ENCODE results near the gene NFATC2. TPM values are rescaled to one million over a fixed set of nuclear protein-coding genes. Genes with fewer than 3 reads are reported as not detected.

NFATC2 gene
- total RNA-seq, 1 donor from 2014 or later: 46.0 TPM

DNA sequence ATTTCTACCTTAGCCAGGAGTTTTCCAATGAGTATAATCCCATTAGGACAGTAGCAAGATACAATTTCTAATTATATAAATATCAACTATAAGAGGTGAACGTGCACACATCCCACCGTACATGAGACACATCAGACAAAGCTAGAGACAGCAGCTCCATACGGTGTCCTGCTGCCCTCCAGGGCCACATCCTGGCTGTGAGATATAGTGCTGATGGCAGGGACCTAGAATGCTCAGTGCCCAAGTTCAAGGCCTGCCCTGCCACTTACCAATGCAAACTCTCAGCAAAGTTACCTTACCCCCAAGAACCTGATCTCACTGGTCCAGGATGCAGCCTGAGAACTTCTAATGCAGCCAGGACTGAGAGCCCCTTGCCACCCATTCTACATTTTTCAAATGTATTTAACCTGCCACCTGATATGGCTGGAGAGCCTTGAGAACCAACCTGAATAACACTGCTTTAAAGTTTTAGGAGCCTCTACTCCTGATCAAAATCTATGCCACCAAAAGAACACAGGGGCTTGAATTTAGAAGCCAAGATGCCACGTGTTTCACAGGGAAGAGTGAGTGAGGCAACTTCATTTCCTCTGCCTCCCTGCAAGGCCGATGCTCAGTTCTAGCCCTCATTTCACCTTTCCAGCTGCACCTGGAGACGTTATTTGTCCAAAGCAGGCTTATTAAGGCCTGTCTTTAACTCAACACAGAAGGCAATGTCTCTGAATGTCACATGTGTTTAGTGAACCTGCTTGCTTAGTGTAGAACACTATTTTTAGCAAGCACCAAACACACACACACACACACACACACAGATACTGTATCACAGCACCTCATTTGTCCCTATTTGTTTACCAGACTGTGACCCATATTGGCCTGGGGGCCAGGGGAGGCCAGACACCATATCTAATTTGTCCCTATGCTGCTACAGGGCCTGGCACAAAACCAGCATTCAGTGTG, 6.1 kb downstream of the NFATC2 start:
- no peak for DNase-seq
- peaks cover 88% of the 10 kb centered on the region for H3K4me1 Mint-ChIP-seq
- ChIA-PET CTCF (interaction anchor here (0.7 to 1.2 kb wide), 4 partner anchors 39 to 151 kb away, joined by 3 read pairs; no protein-coding TSS in a partner anchor), POLR2A (no interaction called here)
- H3K9me3 Mint-ChIP-seq: peaks cover 4% of the 10 kb centered on the region
- peaks cover 45% of the 10 kb centered on the region for H3K36me3 Mint-ChIP-seq (ENCODE audit: low read depth)
- peak overlapping the region; percentile 5 for H3K4me3 Mint-ChIP-seq
- H3K27ac Mint-ChIP-seq: peak overlapping the region; percentile 16
- no peaks in the 10 kb centered on the region for H3K27me3 Mint-ChIP-seq
- no peak for ATAC-seq (ENCODE audit: low read depth)
- TF ChIP-seq, protein P1, sequence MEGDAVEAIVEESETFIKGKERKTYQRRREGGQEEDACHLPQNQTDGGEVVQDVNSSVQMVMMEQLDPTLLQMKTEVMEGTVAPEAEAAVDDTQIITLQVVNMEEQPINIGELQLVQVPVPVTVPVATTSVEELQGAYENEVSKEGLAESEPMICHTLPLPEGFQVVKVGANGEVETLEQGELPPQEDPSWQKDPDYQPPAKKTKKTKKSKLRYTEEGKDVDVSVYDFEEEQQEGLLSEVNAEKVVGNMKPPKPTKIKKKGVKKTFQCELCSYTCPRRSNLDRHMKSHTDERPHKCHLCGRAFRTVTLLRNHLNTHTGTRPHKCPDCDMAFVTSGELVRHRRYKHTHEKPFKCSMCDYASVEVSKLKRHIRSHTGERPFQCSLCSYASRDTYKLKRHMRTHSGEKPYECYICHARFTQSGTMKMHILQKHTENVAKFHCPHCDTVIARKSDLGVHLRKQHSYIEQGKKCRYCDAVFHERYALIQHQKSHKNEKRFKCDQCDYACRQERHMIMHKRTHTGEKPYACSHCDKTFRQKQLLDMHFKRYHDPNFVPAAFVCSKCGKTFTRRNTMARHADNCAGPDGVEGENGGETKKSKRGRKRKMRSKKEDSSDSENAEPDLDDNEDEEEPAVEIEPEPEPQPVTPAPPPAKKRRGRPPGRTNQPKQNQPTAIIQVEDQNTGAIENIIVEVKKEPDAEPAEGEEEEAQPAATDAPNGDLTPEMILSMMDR (IDR thresholded peaks at IDR 0.05): no peak
- intact Hi-C loops (cut with micrococcal nuclease): no loop called here

DNA sequence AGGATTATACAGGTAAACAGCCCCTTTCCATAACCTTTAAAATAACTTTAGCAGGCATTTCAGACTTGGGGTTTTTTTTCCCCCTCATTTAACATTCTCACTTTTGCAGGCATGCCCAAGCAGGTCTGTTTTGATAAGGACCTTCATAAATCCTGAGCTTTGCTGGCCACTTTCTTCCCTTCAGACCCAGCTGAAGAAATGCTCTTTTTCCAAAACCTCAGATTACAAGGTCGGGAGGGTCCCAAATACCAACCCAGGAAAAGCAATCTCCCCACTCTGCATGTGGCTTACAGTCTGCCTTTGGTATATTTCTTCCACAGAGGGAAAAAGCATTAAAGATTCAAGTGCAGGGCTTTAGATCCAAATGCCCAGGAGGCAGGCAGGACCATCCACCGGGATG, 6.8 kb downstream of the NFATC2 start:
- DNase-seq: no peak
- peaks cover 4% of the 10 kb centered on the region for H3K9me3 Mint-ChIP-seq
- no peak for ATAC-seq (ENCODE audit: low read depth)
- peak overlapping the region; percentile 73 for H3K27ac Mint-ChIP-seq
- H3K4me3 Mint-ChIP-seq: no peak overlapping the region
- peaks cover 44% of the 10 kb centered on the region for H3K36me3 Mint-ChIP-seq (ENCODE audit: low read depth)
- peaks cover 88% of the 10 kb centered on the region for H3K4me1 Mint-ChIP-seq
- ChIA-PET POLR2A (no interaction called here), CTCF (interaction anchor here (0.7 to 1.2 kb wide), 3 partner anchors 38 to 150 kb away, joined by 3 read pairs; no protein-coding TSS in a partner anchor)
- intact Hi-C loops (cut with micrococcal nuclease): no loop called here
- H3K27me3 Mint-ChIP-seq: no peaks in the 10 kb centered on the region
- TF ChIP-seq, protein P1 (IDR thresholded peaks at IDR 0.05): no peak

DNA sequence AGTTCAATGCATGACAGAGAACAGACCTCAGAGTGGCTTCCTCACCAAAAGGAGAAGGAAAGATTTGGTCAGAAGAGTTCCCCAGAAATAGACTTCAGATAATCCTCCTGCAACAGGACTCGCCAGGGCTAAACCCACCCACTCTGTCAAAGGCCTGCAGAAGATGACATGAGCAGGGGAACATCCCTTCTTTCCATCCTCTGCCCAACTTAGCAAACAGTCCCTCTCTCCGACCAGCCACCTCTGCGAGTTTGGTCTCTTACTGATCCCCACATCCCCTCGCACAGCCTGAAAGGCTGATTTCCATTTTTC, 7.5 kb downstream of the NFATC2 start:
- ChIA-PET POLR2A (no interaction called here), CTCF (no interaction called here)
- Mint-ChIP-seq H3K36me3 (ENCODE audit: low read depth) (peaks cover 42% of the 10 kb centered on the region), H3K27me3 (no peaks in the 10 kb centered on the region), H3K9me3 (peaks cover 4% of the 10 kb centered on the region), H3K4me1 (peaks cover 89% of the 10 kb centered on the region), H3K4me3 (peak overlapping the region; percentile 24), H3K27ac (peak overlapping the region; percentile 73)
- ATAC-seq (ENCODE audit: low read depth) (peak; percentile 23), DNase-seq (no peak)
- intact Hi-C loops (cut with micrococcal nuclease): no loop called here
- TF ChIP-seq, protein P1 (IDR thresholded peaks at IDR 0.05): no peak

DNA sequence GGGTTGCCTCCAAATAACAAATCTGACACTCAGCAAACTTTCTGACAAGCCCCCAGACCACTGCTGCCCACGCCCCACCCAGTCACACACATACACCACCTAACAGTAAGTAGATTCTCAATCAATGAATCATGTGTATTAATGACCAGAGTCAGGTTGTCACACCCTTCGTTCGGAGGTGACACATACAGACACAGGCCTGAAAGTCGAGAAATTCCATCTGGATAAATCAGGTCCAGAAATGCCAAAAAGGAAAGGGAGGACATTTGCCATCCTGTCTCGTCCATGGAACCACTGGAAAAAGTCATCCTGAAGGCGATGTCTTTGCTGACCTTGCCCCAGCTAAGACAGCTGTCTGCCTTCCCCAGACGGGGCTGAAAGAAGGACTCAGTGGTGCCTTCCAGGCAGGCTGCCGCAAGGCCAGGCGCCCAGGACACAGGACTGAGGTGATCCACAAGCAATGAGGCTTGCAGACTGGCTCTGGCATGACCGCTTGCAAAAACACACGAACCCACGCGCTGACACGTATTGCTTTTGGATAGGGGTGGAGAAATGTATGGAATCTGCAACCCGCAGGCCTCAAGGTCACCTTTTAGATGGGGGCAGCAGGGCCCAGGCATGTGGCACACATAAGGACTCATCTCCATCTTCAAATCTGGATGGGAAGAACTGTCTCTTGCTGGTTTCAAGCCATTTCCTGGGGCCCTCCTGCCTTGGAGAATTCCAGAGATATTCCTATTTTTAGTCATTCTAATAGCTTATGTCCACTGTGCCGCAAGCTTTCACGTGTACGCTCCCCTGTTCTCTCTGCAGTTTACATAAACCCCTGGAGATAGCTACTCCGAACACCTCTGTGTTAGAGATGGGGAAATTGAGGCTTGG, 9.0 kb downstream of the NFATC2 start:
- TF ChIP-seq, protein P1 (IDR thresholded peaks at IDR 0.05): no peak
- no peak for ATAC-seq (ENCODE audit: low read depth)
- CTCF ChIA-PET: no interaction called here
- no peak overlapping the region for H3K4me3 Mint-ChIP-seq
- peaks cover 94% of the 10 kb centered on the region for H3K4me1 Mint-ChIP-seq
- intact Hi-C loops (cut with micrococcal nuclease): no loop called here
- H3K27ac Mint-ChIP-seq: no peak overlapping the region
- peaks cover 32% of the 10 kb centered on the region for H3K36me3 Mint-ChIP-seq (ENCODE audit: low read depth)
- no peak for DNase-seq
- H3K27me3 Mint-ChIP-seq: no peaks in the 10 kb centered on the region
- peaks cover 4% of the 10 kb centered on the region for H3K9me3 Mint-ChIP-seq
- POLR2A ChIA-PET: interaction anchor here (0.6 to 3.0 kb wide), 2 partner anchors 8 to 53 kb away, joined by 3 to 20 read pairs; partner anchors contain the start of gene NFATC2
